HG02571 (cell line): ENCODE measurements around the gene PDE6H.

ENCODE experiments used
- ATAC-seq: cut with Tn5 transposase; IDR thresholded peaks from one replicate; pipeline ENCODE4 v1.9.1; 2021; ENCODE audit warnings: mild to moderate bottlenecking, moderate library complexity; ENCODE audit not compliant: unreplicated experiment

Gene PDE6H

GRCh38 chr12:14968478-14968877 lies 4.4 kb upstream of the PDE6H start:
- ATAC-seq: no peak

GRCh38 chr12:14970473-14970872 lies 2.4 kb upstream of the PDE6H start:
- ATAC-seq: no peak

GRCh38 chr12:14974633-14975032 lies 1.8 kb downstream of the PDE6H start:
- ATAC-seq: no peak

GRCh38 chr12:14975457-14975856 lies 2.6 kb downstream of the PDE6H start:
- no peak for ATAC-seq

- no peak for ATAC-seq
These were observed 3.8 kb downstream of the PDE6H start for GRCh38 chr12:14976658-14977057.

GRCh38 chr12:14979468-14979867 lies 6.6 kb downstream of the PDE6H start:
- no peak for ATAC-seq

GRCh38 chr12:14981049-14981448 lies 8.2 kb downstream of the PDE6H start:
- no peak for ATAC-seq

GRCh38 chr12:14982562-14982961 lies 9.7 kb downstream of the PDE6H start:
- no peak for ATAC-seq

- no peak for ATAC-seq
These were observed 10.1 kb downstream of the PDE6H start for GRCh38 chr12:14982991-14983390.

GRCh38 chr12:14984036-14984435 lies 11.2 kb downstream of the PDE6H start:
- ATAC-seq: no peak

- ATAC-seq: no peak
These were observed 12.0 kb downstream of the PDE6H start for GRCh38 chr12:14984766-14985285.

- no peak for ATAC-seq
These were observed 13.6 kb downstream of the PDE6H start for GRCh38 chr12:14986449-14986848.

- no peak for ATAC-seq
These were observed 15.2 kb downstream of the PDE6H start for GRCh38 chr12:14988035-14988434.

GRCh38 chr12:14989790-14990189 lies 16.9 kb downstream of the PDE6H start:
- ATAC-seq: no peak

GRCh38 chr12:14991069-14991468 lies 18.2 kb downstream of the PDE6H start:
- ATAC-seq: no peak

- no peak for ATAC-seq
These were observed 19.8 kb downstream of the PDE6H start for GRCh38 chr12:14992673-14993072.

- ATAC-seq: no peak
These were observed 20.3 kb downstream of the PDE6H start for GRCh38 chr12:14993117-14993516.

GRCh38 chr12:14993537-14994266 lies 20.9 kb downstream of the PDE6H start:
- ATAC-seq: no peak

GRCh38 chr12:14994610-14995009 lies 21.8 kb downstream of the PDE6H start:
- no peak for ATAC-seq

GRCh38 chr12:14995583-14996425 lies 23.0 kb downstream of the PDE6H start:
- no peak for ATAC-seq

GRCh38 chr12:14997998-14998397 lies 25.2 kb downstream of the PDE6H start:
- ATAC-seq: no peak
